Activated B cell treated with CpG ODN at 0.5 μM for 24 hours (primary cell): ENCODE measurements around the gene SLC1A2. TPM values are rescaled to one million over a fixed set of nuclear protein-coding genes. Genes with fewer than 3 reads are reported as not detected.

Source experiments
- ATAC-seq: fragments of 200-7000 bp; cut with Tn5 transposase; one replicate; pipeline ENCODE4 v1.10.0; 2021; ENCODE audit warnings: low read depth, mild to moderate bottlenecking, moderate library complexity
- CTCF ChIA-PET: fragments of 350-600 bp; sonication (Branson Sonifier 250); formaldehyde crosslinking; loops from one replicate; lab custom pipeline; 2021; ENCODE audit warnings: antibody characterized with exemption; lab: Charles Lee
- POLR2A ChIA-PET: fragments of 350-600 bp; sonication (Branson Sonifier 250); formaldehyde crosslinking; loops from one replicate; lab custom pipeline; 2021; ENCODE audit warnings: antibody characterized with exemption; lab: Charles Lee
- DNase-seq: peaks from one replicate; pipeline ENCODE4 v3.0.0; 2022
- H3K27ac Mint-ChIP-seq: one replicate; pipeline ENCODE4 v1.8.0; 2020; ENCODE audit warnings: mixed read lengths
- H3K27me3 Mint-ChIP-seq: one replicate; pipeline ENCODE4 v1.8.0; 2021; ENCODE audit warnings: mixed read lengths
- H3K36me3 Mint-ChIP-seq: one replicate; pipeline ENCODE4 v1.8.0; 2021; ENCODE audit warnings: low read depth, mixed read lengths
- H3K4me1 Mint-ChIP-seq: one replicate; pipeline ENCODE4 v1.8.0; 2021; ENCODE audit warnings: mixed read lengths
- H3K4me3 Mint-ChIP-seq: one replicate; pipeline ENCODE4 v1.8.0; 2020; ENCODE audit warnings: mild to moderate bottlenecking, mixed read lengths
- H3K9me3 Mint-ChIP-seq: one replicate; pipeline ENCODE4 v1.8.0; 2020; ENCODE audit warnings: mixed read lengths
- intact Hi-C: fragments of 100-400 bp; cut with micrococcal nuclease; formaldehyde crosslinking; loops from one replicate; pipeline ENCODE4 v1.15.1; 2024
- total RNA-seq: library from RNA; stranded (reverse); gene quantifications from 2 replicates; pipeline ENCODE4 v1.2.3, GENCODE V29; 2022
- TF ChIP-seq, protein P1 (sequence below): fragments of 200-600 bp; IDR thresholded peaks from one replicate; pipeline ENCODE4 v1.8.0; 2022; ENCODE audit warnings: antibody characterized with exemption, mild to moderate bottlenecking

The SLC1A2 gene
- total RNA-seq, 1 donor from 2014 or later: not detected

DNA sequence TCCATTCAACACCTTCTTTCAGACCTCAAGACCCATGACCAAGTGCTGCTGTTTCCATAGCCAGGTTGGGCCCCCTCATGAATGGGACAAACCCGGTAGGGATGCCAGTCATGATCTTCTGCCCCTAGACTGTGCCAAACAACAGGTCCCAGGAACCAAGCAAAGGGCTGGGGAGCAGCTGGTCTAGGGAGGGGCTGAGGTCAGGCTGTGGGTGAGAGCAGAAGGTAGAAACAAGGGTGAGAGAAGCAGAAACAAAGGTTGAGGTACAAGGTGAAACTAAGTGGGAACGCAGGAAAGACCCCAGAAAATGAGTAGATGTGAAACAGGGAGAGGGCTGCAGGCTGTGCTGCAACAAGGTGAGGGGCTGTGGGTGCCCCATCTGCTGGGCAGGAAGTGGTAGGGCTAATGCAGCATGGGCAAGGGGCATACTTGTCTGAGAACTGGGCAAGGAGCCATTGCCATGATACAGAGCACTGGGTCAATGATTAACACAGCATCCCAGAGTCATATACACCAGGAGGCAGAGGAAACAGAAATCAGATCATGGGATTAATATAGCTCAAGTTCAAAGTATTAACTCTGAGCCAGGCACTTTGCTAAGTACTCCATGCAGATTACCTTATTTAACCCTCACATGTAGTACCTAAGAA, 45.9 kb downstream of the SLC1A2 start:
- ATAC-seq (no peak), DNase-seq (no peak)
- Mint-ChIP-seq H3K27me3 (no peaks in the 10 kb centered on the region), H3K4me1 (peaks cover 5% of the 10 kb centered on the region), H3K9me3 (no peaks in the 10 kb centered on the region), H3K27ac (no peak overlapping the region), H3K4me3 (no peak overlapping the region), H3K36me3 (no peaks in the 10 kb centered on the region)
- POLR2A ChIA-PET: no interaction called here
- CTCF ChIA-PET: no interaction called here
- TF ChIP-seq, protein P1, sequence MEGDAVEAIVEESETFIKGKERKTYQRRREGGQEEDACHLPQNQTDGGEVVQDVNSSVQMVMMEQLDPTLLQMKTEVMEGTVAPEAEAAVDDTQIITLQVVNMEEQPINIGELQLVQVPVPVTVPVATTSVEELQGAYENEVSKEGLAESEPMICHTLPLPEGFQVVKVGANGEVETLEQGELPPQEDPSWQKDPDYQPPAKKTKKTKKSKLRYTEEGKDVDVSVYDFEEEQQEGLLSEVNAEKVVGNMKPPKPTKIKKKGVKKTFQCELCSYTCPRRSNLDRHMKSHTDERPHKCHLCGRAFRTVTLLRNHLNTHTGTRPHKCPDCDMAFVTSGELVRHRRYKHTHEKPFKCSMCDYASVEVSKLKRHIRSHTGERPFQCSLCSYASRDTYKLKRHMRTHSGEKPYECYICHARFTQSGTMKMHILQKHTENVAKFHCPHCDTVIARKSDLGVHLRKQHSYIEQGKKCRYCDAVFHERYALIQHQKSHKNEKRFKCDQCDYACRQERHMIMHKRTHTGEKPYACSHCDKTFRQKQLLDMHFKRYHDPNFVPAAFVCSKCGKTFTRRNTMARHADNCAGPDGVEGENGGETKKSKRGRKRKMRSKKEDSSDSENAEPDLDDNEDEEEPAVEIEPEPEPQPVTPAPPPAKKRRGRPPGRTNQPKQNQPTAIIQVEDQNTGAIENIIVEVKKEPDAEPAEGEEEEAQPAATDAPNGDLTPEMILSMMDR: no peak
- intact Hi-C loops: no loop called here

DNA sequence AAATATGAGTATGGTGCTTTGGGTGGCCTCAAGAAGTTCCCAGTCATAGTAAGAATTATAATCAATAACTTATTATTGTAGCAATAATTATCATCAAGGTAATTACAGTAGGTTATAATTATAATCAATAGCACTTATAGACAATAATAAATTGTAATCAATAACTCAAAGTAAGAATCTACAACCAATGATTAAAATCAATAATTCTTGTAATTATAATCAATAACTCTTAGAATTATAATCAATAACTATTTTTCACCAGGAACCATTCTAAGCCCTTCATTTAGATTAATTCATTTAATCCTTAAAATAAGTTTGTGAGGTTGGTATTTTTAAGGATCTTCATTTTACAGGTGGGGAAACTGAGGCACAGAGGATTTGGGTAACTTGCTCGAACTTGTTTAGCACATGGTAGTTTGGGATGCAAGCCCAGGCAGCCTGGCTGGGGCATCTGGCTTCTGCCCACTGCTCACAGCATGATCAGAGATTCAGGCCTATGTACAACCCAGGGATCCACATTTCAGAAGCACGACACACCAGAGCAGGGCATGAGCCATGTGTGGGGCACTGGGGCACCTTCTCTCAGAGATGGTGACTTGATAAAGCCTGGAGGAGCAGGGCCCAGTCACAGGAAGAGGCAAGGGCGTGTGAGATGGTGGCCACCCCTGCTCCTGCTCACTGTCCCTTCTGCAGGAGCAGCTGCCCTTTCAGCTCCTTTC, 46.6 kb downstream of the SLC1A2 start:
- ATAC-seq: no peak
- TF ChIP-seq, protein P1: no peak
- Mint-ChIP-seq H3K9me3 (no peaks in the 10 kb centered on the region), H3K36me3 (no peaks in the 10 kb centered on the region), H3K4me3 (no peak overlapping the region), H3K4me1 (peaks cover 5% of the 10 kb centered on the region), H3K27me3 (no peaks in the 10 kb centered on the region), H3K27ac (no peak overlapping the region)
- POLR2A ChIA-PET: no interaction called here
- DNase-seq: no peak
- intact Hi-C loops: no loop called here
- CTCF ChIA-PET: no interaction called here

DNA sequence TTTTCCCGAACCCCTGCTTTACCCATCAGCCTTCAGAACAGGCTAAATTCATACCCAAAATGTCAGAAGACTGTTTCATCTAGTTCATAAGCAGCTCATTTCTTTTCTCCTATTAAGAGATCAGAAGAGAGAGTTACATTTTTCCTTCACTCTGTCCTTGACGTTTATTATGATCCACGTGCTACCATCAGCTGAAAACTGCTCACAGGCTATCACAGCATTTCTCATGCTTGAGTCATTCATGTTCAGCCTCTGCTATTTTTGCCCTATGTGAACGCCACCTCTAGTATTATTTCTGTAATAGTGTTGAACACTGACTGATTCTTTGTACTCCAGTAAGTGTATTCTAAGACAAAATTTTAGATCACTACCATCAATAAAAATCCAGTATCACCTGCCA, 51.9 kb downstream of the SLC1A2 start:
- intact Hi-C loops: no loop called here
- no peaks in the 10 kb centered on the region for H3K9me3 Mint-ChIP-seq
- no peaks in the 10 kb centered on the region for H3K27me3 Mint-ChIP-seq
- ATAC-seq: no peak
- no peak overlapping the region for H3K27ac Mint-ChIP-seq
- no peaks in the 10 kb centered on the region for H3K36me3 Mint-ChIP-seq
- H3K4me1 Mint-ChIP-seq: no peaks in the 10 kb centered on the region
- ChIA-PET CTCF (no interaction called here), POLR2A (no interaction called here)
- DNase-seq: no peak
- H3K4me3 Mint-ChIP-seq: no peak overlapping the region
- TF ChIP-seq, protein P1: no peak

DNA sequence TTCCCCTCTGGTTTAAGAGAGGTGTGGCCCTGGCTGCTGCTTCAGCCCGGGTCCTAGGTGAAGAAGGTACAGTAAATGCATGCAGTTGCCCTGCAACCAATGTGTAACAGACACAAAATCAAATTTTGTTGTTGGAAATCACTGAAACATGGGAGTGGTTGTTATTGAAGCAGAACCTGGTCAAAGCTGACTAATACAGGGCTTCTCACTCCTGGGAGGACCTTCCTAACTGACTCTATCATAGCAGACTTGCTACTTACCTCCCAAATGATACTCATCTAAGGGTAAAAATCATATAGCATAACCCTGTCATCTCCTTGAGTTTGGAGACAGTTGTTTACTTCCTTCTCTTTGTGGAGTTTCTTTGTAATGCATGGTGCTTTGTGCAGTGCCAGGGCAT, 52.6 kb downstream of the SLC1A2 start:
- ChIA-PET POLR2A (interaction anchor here (0.6 kb wide), 1 partner anchor 28 kb away, joined by 3 read pairs; no protein-coding TSS in a partner anchor), CTCF (no interaction called here)
- no peak overlapping the region for H3K27ac Mint-ChIP-seq
- no peaks in the 10 kb centered on the region for H3K36me3 Mint-ChIP-seq
- TF ChIP-seq, protein P1: no peak
- ATAC-seq (no peak), DNase-seq (no peak)
- intact Hi-C loops: no loop called here
- no peaks in the 10 kb centered on the region for H3K9me3 Mint-ChIP-seq
- H3K27me3 Mint-ChIP-seq: no peaks in the 10 kb centered on the region
- H3K4me1 Mint-ChIP-seq: no peaks in the 10 kb centered on the region
- no peak overlapping the region for H3K4me3 Mint-ChIP-seq

DNA sequence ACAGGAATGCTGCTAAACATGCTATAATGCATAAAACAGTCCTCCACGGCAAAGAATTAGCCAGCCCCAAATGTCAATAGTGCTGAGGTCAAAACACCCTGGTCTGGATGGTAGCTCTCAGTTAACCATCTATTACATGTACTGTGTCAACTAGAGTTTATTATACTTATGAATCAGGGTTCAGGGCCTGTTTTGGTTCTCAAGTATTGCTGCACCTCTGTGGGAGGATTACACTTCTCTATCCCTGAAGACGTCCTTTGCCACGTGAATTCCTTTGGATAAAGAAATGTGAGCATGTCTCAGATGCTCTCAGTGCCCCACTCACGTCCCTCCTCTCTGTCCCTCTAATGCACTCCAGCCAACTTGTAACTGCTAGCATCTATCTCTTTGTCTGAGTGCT, 53.4 kb downstream of the SLC1A2 start:
- POLR2A ChIA-PET: no interaction called here
- intact Hi-C loops: no loop called here
- H3K4me3 Mint-ChIP-seq: no peak overlapping the region
- DNase-seq (no peak), ATAC-seq (no peak)
- TF ChIP-seq, protein P1: no peak
- H3K9me3 Mint-ChIP-seq: no peaks in the 10 kb centered on the region
- no peak overlapping the region for H3K27ac Mint-ChIP-seq
- no peaks in the 10 kb centered on the region for H3K4me1 Mint-ChIP-seq
- CTCF ChIA-PET: no interaction called here
- H3K27me3 Mint-ChIP-seq: no peaks in the 10 kb centered on the region
- no peaks in the 10 kb centered on the region for H3K36me3 Mint-ChIP-seq
